ENCODE results near the gene L3MBTL4.
"Not testable (repeated sequence)": the region's sequence is repeated elsewhere in the genome, so short reads cannot be mapped to it uniquely, and the experiment has no call there.

The L3MBTL4 gene

DNA sequence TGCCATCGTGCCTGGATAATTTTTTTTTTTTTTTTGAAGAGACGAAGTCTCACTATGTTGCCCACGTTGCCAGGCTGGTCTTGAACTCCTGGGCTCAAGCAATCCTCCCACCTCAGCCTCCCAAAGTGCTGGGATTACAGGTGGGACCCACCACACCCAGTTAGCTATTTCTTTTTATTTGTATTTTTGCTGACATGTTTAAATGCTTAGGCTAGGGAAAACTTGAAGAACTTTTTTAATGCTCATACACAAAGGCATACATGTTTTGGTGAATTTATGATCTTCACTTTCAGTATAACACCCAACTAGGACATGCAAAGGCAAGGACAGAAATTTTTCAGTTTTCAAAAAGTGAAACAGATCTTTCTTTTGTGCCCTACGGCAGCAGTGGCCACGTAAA is 9.9 kb downstream of the L3MBTL4 start:
- H3K27me3 ChIP-seq (ENCODE audit: control insufficient read depth, insufficient read depth, low read length): no peaks in the 10 kb centered on the region
- H3K9ac ChIP-seq (ENCODE audit: low read length): no peak overlapping the region
- H3K9me3 ChIP-seq (ENCODE audit: control insufficient read depth, low read length): no peaks in the 10 kb centered on the region
- no peak overlapping the region for H3K4me3 ChIP-seq (ENCODE audit: low read length)
- peaks cover 6% of the 10 kb centered on the region for H3K4me1 ChIP-seq (ENCODE audit: control insufficient read depth, insufficient read depth, low read length)
- no peaks in the 10 kb centered on the region for H3K36me3 ChIP-seq (ENCODE audit: control insufficient read depth, insufficient read depth, low read length)

DNA sequence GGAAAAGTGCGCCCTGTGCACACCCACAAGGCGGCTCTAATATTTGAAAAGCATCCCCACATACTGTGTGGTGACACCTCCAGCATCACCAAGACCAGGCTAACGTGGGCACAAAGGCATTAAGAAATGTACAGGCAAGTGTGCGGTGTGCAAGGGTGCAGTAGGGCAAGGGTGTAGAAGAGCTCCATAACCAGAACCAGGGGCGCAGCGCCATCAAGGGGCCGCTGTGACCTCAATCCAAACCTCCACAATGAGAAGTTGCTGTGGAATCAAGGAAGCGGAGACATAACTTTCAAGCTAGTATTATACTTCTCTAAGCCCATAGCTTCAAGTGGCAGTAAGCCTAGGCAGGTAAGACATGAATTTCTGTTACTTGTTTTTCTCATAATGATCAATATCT is 13.0 kb downstream of the L3MBTL4 start:
- Histone ChIP-seq H3K9me3 (ENCODE audit: control insufficient read depth, low read length) (no peaks in the 10 kb centered on the region), H3K9ac (ENCODE audit: low read length) (no peak overlapping the region), H3K4me3 (ENCODE audit: low read length) (no peak overlapping the region), H3K27me3 (ENCODE audit: control insufficient read depth, insufficient read depth, low read length) (no peaks in the 10 kb centered on the region), H3K36me3 (ENCODE audit: control insufficient read depth, insufficient read depth, low read length) (no peaks in the 10 kb centered on the region), H3K4me1 (ENCODE audit: control insufficient read depth, insufficient read depth, low read length) (peaks cover 6% of the 10 kb centered on the region)

DNA sequence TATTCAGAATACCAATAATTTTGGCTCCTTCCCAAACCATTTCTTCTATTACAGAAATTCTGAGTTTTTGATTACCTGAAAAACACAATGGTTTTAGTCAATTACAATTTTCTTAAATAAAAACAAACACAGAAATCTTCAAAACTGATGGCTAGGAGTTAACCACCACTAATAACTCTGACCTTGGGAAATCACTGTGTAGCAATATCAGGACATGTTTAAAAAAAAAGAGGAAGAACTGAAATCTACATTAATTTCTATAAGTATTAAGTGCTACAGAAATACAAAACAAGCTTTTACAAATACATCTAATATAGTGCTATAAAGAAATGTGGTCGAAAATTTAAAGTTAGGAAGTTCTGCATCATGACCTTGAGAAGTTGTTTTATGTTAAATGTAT is 14.9 kb downstream of the L3MBTL4 start:
- Histone ChIP-seq H3K27me3 (ENCODE audit: control insufficient read depth, insufficient read depth, low read length) (no peaks in the 10 kb centered on the region), H3K9ac (ENCODE audit: low read length) (no peak overlapping the region), H3K9me3 (ENCODE audit: control insufficient read depth, low read length) (no peaks in the 10 kb centered on the region)

GRCh38 chr18:6397931-6398566 is 16.7 kb downstream of the L3MBTL4 start:
- Histone ChIP-seq H3K9me3 (ENCODE audit: control insufficient read depth, low read length) (no peaks in the 10 kb centered on the region), H3K9ac (ENCODE audit: low read length) (no peak overlapping the region), H3K4me1 (ENCODE audit: control insufficient read depth, insufficient read depth, low read length) (no peaks in the 10 kb centered on the region), H3K27me3 (ENCODE audit: control insufficient read depth, insufficient read depth, low read length) (no peaks in the 10 kb centered on the region), H3K36me3 (ENCODE audit: control insufficient read depth, insufficient read depth, low read length) (no peaks in the 10 kb centered on the region), H3K4me3 (ENCODE audit: low read length) (no peak overlapping the region)

More for the DNA sequence above, 14.9 kb downstream of the L3MBTL4 start:
- H3K4me3 ChIP-seq (ENCODE audit: low read length): no peak overlapping the region
- no peaks in the 10 kb centered on the region for H3K4me1 ChIP-seq (ENCODE audit: control insufficient read depth, insufficient read depth, low read length)
- H3K36me3 ChIP-seq (ENCODE audit: control insufficient read depth, insufficient read depth, low read length): no peaks in the 10 kb centered on the region

- no peaks in the 10 kb centered on the region for H3K27me3 ChIP-seq (ENCODE audit: control insufficient read depth, insufficient read depth, low read length)
- H3K9ac ChIP-seq (ENCODE audit: low read length): no peak overlapping the region
- no peaks in the 10 kb centered on the region for H3K36me3 ChIP-seq (ENCODE audit: control insufficient read depth, insufficient read depth, low read length)
- no peak overlapping the region for H3K4me3 ChIP-seq (ENCODE audit: low read length)
- no peaks in the 10 kb centered on the region for H3K9me3 ChIP-seq (ENCODE audit: control insufficient read depth, low read length)
- no peaks in the 10 kb centered on the region for H3K4me1 ChIP-seq (ENCODE audit: control insufficient read depth, insufficient read depth, low read length)
These were observed 17.9 kb downstream of the L3MBTL4 start for GRCh38 chr18:6396847-6397246.

DNA sequence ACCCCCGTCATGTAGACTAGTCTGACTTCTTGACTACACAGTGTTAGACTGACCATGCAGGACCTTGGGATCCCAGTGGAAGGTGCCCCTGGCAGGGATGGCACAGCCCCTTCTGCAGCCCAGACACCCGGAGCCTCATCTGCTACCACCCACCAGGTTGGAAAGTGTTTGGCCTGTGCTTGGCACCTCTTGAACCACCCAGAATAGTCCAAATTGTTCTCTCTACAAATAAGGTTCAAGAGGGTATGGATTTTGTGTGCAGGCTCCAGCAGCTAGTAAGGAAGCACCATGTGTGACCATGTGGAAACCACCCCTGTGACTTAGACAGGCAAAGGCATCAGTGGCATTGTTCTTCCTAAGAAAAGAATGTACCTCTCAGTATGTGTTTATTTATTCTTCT is 18.4 kb downstream of the L3MBTL4 start:
- no peak overlapping the region for H3K9ac ChIP-seq (ENCODE audit: low read length)
- no peaks in the 10 kb centered on the region for H3K9me3 ChIP-seq (ENCODE audit: control insufficient read depth, low read length)
- no peaks in the 10 kb centered on the region for H3K27me3 ChIP-seq (ENCODE audit: control insufficient read depth, insufficient read depth, low read length)
- H3K4me3 ChIP-seq (ENCODE audit: low read length): no peak overlapping the region
- H3K36me3 ChIP-seq (ENCODE audit: control insufficient read depth, insufficient read depth, low read length): no peaks in the 10 kb centered on the region
- no peaks in the 10 kb centered on the region for H3K4me1 ChIP-seq (ENCODE audit: control insufficient read depth, insufficient read depth, low read length)

- Histone ChIP-seq H3K36me3 (ENCODE audit: control insufficient read depth, insufficient read depth, low read length) (no peaks in the 10 kb centered on the region), H3K4me1 (ENCODE audit: control insufficient read depth, insufficient read depth, low read length) (no peaks in the 10 kb centered on the region), H3K27me3 (ENCODE audit: control insufficient read depth, insufficient read depth, low read length) (no peaks in the 10 kb centered on the region), H3K4me3 (ENCODE audit: low read length) (no peak overlapping the region), H3K9ac (ENCODE audit: low read length) (no peak overlapping the region), H3K9me3 (ENCODE audit: control insufficient read depth, low read length) (no peaks in the 10 kb centered on the region)
These were observed 25.7 kb downstream of the L3MBTL4 start for GRCh38 chr18:6389005-6389404.

GRCh38 chr18:6382963-6383362 is 31.7 kb downstream of the L3MBTL4 start:
- Histone ChIP-seq H3K9ac (ENCODE audit: low read length) (no peak overlapping the region), H3K27me3 (ENCODE audit: control insufficient read depth, insufficient read depth, low read length) (no peaks in the 10 kb centered on the region), H3K4me1 (ENCODE audit: control insufficient read depth, insufficient read depth, low read length) (no peaks in the 10 kb centered on the region), H3K36me3 (ENCODE audit: control insufficient read depth, insufficient read depth, low read length) (no peaks in the 10 kb centered on the region), H3K4me3 (ENCODE audit: low read length) (no peak overlapping the region), H3K9me3 (ENCODE audit: control insufficient read depth, low read length) (no peaks in the 10 kb centered on the region)

- not testable (repeated sequence) for H3K4me3 ChIP-seq (ENCODE audit: low read length); H3K9ac ChIP-seq (ENCODE audit: low read length); H3K9me3 ChIP-seq (ENCODE audit: control insufficient read depth, low read length); H3K27me3 ChIP-seq (ENCODE audit: control insufficient read depth, insufficient read depth, low read length); H3K4me1 ChIP-seq (ENCODE audit: control insufficient read depth, insufficient read depth, low read length); H3K36me3 ChIP-seq (ENCODE audit: control insufficient read depth, insufficient read depth, low read length)
These were observed 37.2 kb downstream of the L3MBTL4 start for GRCh38 chr18:6377473-6377872.

DNA sequence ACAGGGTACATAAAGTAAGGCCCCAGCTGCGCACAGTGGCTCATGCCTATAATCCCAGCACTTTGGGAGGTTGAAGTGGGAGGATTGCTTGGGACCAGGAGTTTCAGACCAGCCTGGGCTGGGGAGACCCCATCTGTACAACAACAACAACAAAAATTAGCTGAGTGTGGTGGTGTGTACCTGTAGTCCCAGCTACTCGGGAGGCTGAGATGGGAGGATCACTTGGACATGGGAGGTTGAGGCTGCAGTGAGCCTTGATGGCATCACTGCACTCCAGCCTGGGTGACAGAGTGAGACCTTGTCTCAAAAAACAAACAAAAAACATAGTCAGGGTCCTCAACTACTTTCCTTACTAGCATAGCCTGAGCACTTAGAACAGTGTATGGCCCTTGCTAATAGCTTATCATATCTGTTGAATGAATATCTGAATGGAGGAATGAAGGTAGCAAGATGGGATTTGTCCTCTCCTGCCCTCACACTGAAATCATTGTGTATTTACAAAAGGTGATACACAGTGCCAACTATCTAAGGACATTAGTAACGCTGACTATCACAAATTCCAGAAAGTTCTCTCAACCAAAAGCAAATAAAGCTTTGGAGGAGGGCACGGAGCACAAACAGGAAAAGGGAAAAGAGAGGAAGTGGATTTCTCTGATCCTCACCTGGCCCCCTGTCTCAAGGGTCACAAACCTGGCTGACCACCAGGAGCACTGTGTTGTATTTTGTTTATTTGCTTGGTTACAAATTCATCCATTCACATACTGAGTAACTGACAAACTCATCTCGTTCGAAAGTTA is 38.1 kb downstream of the L3MBTL4 start:
- H3K4me1 ChIP-seq (ENCODE audit: control insufficient read depth, insufficient read depth, low read length): peaks cover 7% of the 10 kb centered on the region
- no peak overlapping the region for H3K9ac ChIP-seq (ENCODE audit: low read length)
- H3K9me3 ChIP-seq (ENCODE audit: control insufficient read depth, low read length): no peaks in the 10 kb centered on the region
- no peaks in the 10 kb centered on the region for H3K36me3 ChIP-seq (ENCODE audit: control insufficient read depth, insufficient read depth, low read length)
- no peaks in the 10 kb centered on the region for H3K27me3 ChIP-seq (ENCODE audit: control insufficient read depth, insufficient read depth, low read length)
- H3K4me3 ChIP-seq (ENCODE audit: low read length): no peak overlapping the region

- no peak overlapping the region for H3K9ac ChIP-seq (ENCODE audit: low read length)
- no peaks in the 10 kb centered on the region for H3K36me3 ChIP-seq (ENCODE audit: control insufficient read depth, insufficient read depth, low read length)
- no peaks in the 10 kb centered on the region for H3K9me3 ChIP-seq (ENCODE audit: control insufficient read depth, low read length)
- H3K4me3 ChIP-seq (ENCODE audit: low read length): no peak overlapping the region
- H3K27me3 ChIP-seq (ENCODE audit: control insufficient read depth, insufficient read depth, low read length): no peaks in the 10 kb centered on the region
- H3K4me1 ChIP-seq (ENCODE audit: control insufficient read depth, insufficient read depth, low read length): peaks cover 17% of the 10 kb centered on the region
These were observed 39.7 kb downstream of the L3MBTL4 start for GRCh38 chr18:6374935-6375529.

DNA sequence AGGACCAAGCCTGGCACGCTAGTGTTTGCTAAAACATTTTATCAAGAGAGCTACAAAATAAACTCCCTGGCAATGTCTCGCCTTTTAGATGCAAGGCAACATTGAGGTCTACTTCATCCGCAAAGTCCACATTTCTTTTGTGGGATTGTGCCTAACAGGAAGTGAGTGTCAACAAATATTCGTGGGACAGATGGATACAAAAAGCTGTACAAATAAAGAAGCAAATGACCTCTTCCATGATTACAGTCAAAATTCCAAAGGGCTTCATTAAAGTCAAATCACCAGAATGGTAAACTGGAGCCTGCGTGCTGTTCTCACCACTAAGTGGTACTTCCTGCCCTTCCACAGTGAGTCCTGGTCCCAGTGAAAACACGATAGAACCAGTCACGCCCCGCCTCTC is 40.4 kb downstream of the L3MBTL4 start:
- peaks cover 17% of the 10 kb centered on the region for H3K4me1 ChIP-seq (ENCODE audit: control insufficient read depth, insufficient read depth, low read length)
- no peaks in the 10 kb centered on the region for H3K27me3 ChIP-seq (ENCODE audit: control insufficient read depth, insufficient read depth, low read length)
- no peaks in the 10 kb centered on the region for H3K36me3 ChIP-seq (ENCODE audit: control insufficient read depth, insufficient read depth, low read length)
- H3K9ac ChIP-seq (ENCODE audit: low read length): no peak overlapping the region
- no peaks in the 10 kb centered on the region for H3K9me3 ChIP-seq (ENCODE audit: control insufficient read depth, low read length)
- H3K4me3 ChIP-seq (ENCODE audit: low read length): no peak overlapping the region
